GM19455 (cell line): ENCODE measurements around the gene RFX2.

Experiments
- ATAC-seq: cut with Tn5 transposase; IDR thresholded peaks from one replicate; pipeline ENCODE4 v1.9.1; 2021; ENCODE audit not compliant: unreplicated experiment

RFX2 gene

DNA sequence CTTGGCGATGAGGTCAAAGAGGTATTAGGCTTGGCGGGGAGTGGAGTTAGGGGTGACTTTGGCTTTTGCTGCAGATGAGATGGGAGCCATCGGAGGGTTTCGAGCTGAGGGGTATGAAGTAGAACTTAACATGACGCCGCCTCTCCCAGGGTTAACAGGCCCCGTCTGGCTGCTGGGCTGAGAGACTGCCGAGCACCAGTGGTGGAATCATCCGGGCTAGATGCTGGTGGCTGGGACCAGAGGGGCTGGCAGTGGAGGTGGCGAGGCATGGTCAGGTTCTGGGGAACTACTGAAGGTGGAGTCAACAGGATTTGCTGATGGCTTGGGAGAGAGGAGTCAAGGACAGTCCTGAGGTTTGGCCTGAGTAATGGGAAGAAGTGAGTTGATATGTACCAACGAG lies 4.9 kb downstream of the RFX2 start:
- no peak for ATAC-seq

DNA sequence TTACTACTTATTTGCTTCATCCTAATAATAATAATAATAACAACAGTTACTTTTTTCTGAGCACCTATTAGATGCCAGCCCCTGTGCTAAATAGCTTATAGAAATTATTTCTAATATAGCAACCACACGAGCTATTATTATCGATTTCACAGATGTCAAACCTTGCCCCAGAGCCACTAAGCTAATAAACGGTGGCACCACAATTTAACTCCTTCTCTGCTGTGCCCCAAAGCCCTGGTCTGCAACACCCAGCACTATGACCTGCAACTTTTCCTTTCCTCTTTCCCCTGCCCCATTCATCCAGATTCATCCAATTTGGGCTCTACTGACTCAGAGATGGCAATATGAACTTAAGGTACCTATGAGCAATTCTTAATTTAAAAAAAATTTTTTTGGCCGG lies 6.4 kb downstream of the RFX2 start:
- ATAC-seq: no peak

DNA sequence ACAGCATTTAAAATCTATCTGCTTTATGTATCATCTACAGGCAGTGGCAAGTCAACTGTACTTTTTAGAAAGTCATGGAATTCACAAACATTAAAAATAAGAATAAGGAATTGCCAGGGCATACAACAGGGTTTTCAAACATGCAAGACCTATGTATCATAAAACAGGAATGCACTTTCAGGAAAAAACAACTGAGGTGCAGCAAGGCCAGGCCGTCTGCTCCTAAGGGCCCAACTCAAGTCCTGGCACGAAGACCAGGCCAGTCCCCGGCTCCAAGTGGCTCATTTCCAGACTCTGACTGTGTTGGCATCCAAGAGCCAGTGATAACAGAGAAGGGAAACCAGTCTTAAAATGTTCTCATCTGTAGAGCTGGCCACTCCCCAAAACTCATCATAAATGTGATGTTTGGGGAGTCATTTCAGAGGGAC lies 7.1 kb downstream of the RFX2 start:
- ATAC-seq: no peak

DNA sequence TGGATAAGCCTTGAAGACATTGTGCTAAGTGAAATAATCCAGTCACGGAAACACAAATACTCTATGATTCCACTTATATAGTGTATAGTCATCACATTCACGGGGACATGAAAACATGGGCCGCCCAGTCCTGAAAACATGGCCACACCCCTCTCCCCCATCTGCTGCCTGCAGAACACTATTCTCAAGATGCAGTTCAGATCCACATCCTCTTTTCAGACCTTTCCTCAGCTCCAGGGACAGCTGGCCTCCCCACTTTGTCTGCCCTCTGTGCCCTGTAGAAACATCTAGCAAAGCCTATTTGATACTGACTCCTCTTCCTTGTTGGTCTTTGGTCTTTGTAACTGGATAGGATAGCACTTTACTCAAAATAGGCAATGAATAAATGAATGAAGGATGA lies 8.3 kb downstream of the RFX2 start:
- no peak for ATAC-seq

DNA sequence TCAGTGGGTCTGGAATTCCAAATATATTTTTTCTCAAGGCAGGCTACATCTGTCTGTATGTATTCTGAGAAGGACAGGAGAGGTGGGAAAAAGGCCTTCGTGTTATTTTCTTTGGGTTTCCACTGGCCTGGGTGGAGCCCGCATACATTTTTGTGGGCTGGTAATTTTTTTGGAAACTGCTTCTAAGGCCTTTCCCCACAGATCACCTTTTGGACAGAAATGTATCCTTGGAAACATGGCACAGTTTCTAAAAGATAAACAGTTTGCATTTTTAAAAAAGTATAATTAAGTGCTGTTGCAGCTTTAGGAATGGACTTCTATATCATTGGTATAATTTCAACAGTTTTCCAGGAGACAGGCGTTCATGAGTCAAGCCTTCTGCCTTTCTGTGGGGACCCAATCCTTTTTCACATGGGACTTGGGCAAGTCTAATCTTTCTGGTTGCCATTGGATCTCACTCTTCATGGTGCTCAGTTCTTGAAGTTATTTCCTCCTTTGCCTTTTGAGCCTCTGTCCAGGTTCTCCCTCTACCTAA lies 8.9 kb downstream of the RFX2 start:
- ATAC-seq: no peak

DNA sequence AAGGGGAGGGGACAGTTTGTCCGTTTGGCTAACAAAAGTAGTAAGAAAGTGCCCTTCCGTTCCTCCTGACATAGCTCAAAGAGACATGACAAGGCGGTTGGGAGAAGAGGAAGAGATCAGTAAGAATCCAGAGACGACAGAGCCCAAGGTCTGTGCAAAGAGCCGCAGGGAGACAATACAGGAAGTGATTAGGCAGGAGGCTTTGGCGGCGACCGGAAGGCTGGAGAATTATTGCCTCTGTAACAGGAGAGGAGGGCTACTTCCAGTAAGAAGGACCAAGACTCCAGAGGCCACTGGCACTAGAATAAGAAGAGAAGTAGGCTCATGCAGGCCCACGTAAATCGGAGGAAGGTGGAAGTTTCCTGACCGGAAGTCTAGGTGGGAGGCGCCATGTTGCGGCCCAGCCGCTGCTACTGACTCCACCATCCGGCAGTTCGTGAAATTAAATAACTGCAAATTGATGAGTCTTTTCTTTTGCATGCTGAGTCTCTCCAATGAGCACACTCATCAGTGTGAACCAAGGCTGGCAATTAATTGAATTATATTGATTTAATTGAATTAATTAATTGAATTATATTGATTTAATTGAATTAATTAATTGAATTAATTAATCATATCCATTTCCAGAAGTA lies 9.9 kb downstream of the RFX2 start:
- ATAC-seq: no peak

DNA sequence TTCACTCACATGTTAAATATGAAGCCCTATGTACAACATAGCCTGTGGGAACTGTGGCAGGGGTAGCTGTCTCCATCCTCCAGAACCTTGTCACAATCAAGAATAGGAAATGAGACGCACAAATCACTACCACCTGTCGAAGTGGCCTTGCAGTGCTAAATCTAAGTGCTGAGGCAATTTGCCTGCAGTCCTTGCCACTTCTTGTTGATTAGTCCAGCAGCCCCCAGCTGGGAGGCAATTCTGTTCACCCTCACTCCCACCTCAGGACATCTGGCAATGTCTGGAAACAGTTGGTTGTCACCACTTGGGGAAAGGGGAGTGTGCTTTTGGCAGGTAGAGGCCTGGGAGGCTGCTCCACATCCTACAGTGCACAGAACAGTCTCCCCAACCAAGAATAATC lies 10.7 kb downstream of the RFX2 start:
- no peak for ATAC-seq

DNA sequence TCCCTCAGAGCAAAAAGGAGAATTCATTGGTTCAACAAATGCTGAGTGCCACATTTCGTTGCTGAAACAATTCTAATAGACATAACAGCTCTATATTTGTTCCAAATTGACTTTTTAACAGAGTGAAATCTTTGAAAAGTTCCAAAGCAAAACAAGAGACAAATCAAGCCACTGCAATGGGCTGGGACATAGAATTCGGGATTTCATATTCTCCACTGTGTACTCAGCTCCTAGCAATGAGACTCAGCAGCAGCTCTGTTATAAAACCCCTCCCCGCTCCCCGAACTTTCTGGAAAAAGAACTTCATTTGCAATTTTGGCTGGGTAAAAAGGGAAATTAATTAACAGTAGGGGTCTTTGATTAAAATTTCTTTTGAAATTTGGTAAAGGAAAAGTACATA lies 11.3 kb downstream of the RFX2 start:
- no peak for ATAC-seq

DNA sequence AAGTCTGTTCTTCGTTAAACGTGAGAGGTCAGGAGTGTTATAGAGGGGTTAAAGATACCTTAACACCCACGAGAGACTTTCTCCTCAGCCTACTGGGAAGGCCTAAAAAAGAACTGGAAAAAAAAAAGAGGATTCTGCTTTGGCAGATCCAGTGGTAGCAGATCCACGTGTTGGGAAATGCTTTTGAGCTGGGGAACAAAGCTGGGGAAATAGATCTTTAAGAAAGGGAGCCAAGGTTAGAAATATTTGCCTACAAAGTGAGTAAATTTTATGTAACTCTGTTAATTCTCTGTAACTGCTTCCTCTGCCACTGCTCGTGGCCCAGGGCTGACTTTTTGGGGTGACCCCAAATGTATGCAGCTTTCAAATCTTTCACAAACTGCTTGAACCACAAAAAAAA lies 11.7 kb downstream of the RFX2 start:
- no peak for ATAC-seq

DNA sequence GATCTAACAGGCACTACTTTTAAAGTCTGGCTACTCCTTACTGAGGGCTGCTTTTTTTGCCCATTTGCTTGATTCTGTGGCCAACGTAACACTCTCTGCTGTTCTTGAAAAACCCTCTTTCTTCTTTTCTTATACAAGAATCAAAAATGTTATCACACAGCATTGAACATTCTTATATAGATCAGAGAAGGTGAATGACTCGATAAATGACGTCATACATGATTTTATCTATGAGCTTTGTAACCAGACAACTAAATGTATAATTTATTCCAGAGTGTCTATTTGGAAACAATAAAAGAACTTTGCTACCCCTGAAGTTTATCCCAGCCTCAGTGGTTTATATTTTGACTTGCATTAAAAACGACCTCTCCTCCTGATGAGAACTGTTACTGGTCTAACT lies 12.4 kb downstream of the RFX2 start:
- ATAC-seq: no peak

DNA sequence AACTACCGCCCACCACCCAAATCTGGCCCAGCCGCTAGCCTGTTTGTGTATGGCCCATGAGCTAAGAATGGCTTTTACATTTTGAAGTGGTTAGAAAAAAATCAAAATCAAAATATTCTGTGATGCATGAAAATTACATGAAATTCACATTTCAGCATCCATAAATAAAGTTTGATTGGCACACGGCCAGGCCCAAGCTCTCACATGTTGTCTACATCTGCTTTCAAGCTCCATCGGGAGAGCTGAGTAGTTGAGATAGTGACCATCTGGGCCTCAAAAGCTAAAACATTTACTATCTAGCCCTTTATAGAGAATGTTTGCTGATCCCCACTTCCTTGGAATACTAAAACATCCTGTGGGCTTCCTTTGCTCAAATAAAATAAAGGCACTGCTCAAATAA lies 14.5 kb downstream of the RFX2 start:
- no peak for ATAC-seq

DNA sequence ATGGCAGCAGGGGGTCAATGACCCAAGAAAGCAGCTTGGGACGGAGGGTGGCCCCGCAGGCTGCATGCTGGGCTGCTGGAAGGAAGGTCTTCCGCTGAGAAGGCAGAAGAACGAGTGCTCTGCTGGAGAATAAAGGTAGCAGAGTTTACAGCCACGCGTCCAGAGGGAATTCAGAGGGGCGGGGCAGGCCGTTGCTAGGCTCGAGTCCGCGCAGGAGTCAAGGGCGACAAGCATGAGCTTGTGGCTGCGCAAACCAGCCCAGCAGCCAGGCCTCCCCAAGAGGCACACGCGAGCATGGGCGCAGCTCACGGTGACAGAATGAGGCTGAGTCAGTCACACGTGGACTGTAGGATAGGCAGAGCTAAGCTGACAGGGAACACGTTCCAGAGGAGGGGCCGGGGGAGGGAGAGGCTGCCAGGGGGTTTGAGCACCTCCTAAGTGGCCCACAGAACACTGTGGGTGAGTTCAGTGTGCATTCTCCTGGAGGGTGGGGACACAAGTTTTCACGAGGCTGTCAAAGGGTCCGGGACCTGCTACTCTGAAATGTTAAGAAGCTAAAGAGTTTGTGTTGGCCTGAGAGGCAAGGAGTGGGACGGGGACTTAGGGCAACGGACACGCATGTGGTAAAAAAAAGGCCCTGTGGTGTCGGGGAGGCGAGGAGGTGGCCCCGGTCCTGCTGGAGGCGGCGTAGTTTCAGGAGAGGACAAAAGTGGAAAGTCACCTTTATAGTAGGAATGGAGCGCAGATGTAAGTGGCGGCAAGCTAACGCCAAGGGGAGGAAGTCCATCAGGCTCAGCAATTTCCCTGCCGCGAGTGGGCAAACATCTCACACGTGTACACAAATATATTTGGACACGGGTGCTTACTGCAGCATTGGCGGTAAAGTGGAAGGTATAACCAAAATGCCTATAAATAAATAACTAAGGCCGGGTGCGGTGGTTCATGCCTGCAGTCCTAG lies 17.7 kb downstream of the RFX2 start:
- ATAC-seq: no peak

DNA sequence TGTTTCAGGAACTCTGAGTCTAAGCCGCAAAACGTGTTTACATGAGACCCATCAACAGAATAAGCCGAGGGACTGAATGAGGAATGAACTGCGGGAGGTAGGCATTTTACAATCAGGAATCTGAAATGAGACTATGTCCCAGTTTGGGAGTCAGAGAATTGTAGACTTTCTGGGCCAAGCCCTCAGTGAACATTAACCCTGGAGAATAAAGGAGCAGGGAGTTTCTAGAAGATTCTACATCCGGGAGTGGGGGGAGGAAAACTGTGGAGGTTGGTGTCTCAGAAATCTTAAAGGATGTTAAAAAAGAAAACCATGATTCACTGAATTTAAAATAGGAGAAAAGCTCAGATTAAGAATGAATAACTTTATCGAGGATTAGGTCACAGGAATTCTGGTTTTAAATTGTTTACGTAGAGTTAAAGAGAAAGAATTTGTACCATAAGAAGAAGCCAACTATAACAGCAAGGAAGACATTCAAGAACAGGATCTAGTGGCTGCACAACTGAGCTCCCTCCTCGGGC lies 18.5 kb downstream of the RFX2 start:
- no peak for ATAC-seq

DNA sequence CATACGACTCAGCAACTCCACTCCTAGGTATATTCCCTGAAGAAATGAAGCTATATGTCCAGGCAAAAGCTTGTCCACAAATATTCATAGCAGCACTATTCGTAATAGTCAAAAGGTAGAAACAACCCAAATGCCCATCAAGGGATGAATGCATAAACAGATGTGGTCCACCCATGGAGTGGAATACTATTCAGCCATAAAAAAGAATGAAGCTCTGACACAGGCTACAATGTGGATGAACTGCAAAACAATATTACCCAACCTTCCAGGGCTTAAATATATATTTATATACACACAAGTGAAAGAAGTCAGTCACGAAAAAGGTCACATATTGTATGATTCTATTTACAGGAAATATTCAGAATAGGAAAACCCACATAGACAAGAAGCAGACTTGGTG lies 19.7 kb downstream of the RFX2 start:
- no peak for ATAC-seq

DNA sequence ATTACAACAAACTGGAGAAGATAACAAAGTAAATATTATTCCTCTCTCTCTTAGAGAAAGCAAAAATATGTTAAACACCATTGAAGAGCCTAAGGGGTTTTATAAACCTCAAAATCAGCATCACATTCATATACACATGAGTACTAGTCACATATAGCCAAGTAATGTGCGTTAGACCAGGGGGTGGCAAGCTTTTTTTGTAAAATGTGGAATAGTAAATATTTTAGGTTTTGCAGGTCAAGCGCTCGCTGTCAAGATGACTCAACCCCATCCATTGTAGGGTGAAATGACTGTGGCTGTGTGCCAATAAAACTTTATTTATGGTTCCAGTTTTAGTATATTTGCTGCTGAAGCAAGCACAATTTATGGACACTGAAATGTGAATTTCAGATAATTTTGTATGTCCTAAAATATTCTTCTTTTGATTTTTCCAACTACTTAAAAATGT lies 21.7 kb downstream of the RFX2 start:
- no peak for ATAC-seq

DNA sequence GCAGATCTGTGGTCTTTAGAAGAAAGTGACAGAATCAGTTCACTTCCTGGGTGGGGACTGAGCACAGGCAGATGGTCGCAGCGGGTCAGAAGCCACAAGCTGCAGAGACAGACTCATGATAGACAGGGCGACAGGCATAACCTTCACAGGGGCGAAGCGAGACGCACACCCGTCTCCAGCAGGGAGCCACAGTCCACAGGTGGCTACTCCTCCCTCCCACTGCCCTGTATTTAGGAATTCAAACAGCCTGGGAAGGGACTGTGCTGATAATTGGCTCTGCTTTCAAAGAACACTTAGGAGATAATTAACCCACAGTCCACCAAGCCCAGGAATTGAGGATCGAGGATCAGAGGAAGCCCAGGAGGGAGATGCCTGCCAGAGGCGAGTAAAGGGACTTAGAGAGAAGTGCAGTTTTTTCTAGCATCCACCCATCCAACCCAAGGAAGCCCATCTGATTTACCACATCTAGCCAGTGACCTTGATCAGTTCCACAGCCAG lies 23.2 kb downstream of the RFX2 start:
- ATAC-seq: no peak

DNA sequence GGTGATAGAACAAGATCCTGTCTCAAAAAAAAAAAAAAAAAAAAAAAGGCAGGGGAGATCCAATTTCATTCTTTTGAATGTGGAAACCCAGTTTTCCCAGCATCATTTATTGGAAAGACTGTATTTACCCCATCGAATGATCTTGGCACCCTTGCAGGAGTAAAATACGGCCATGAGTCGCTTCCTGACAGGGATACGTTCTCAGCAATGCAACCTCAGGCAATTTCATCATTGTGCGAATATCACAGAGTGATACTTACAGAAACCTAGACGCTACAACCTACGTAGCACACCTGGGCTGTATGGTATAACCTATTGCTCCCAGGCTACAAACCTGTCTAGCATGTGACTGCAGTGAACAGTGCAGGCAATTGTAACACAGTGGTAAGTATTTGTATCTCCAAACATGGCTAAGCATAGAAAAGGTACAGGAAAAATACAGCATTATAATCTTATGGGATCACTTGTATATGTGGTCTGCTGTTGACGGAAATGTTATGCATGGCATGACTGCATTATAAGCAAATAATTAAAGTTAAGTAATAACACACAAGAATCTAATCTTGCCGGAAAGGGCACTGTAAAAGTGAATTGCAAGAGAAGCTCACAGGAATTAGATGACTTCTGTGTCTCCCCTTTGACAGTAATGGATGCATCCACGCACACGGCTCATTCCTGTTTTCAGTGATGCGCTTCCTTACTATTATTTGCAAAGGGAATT lies 24.1 kb downstream of the RFX2 start:
- ATAC-seq: no peak

DNA sequence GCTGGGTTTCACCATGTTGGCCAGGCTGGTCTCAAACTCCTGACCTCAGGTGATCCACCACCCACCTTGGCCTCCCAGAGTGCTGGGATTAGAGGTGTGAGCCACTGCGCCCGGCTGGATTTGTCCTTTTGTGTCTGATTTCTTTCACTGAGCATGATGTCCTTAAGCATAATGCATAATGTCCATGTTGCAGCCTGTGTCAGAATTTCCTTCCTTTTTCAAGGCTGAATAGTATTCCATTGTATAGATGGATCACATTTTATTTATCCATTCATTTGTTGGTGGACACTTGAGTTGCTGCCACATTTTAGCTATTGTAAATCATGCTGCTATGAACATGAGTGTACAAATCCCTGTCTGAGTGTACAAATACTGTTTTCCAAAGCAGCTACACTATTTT lies 25.5 kb downstream of the RFX2 start:
- no peak for ATAC-seq

DNA sequence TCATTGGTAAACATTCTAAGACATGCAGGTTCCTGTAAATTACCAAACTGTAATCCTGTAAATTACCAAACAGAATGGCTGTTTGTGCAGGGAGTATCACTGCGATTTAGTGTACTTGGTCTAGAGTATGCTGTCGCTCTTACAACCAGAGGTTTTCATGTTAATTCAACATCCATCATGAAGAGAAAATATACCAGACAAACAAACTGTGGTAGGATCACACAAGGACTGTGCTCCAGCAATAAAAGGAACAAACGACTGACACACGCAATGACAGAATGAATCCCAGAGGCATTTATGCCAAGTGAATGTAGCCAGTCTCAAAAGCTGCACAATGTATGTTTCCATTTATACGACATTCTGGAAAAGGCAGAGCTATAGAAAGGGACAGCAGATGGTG lies 31.2 kb downstream of the RFX2 start:
- ATAC-seq: no peak

DNA sequence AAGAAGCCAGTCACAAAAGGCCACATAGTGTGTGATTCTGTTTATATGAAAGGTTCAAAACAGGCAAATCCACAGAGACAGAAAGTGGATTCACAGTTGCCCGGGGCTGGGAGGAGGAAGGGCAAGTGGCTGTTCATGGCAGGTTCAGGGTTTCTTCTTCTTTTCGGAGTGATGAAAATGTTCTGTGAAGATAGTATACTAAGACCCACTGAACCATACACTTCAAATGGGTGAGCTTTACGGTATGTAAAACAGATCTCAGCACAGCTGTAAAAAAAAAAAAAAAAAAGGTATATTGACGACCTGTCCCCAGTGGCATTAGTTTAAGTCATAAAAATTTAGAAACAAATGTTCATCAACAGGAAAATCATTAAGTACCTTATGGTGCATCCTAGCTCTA lies 32.2 kb downstream of the RFX2 start:
- no peak for ATAC-seq
